D721Med (cell line): ENCODE data around the gene KCTD7.
"Not testable (repeated sequence)": the region's sequence is repeated elsewhere in the genome, so short reads cannot be mapped to it uniquely, and the experiment has no call there.

Experiments used
- DNase-seq: peaks from one replicate; pipeline ENCODE4 v3.0.0; 2011; ENCODE audit warnings: low spot score; ENCODE audit not compliant: insufficient read length
- FAIRE-seq: peaks from 2 replicates; lab custom pipeline; 2011; peaks lifted over from hg19 to GRCh38; lab: Jason Lieb, UNC
- TF ChIP-seq, protein P1 (sequence below): IDR thresholded peaks from 2 replicates; pipeline ENCODE4 v1.5.1; 2012; ENCODE audit warnings: mild to moderate bottlenecking, control low read depth; ENCODE audit not compliant: insufficient read depth; ENCODE audit errors: missing control alignments

The KCTD7 gene

GRCh38 chr7:66628361-66629221 is at the start of gene KCTD7:
TSS of gene KCTD7 (plus strand) at chr7:66628881. CDS start at chr7:66629065, 184 bp downstream.
- TF ChIP-seq, protein P1, sequence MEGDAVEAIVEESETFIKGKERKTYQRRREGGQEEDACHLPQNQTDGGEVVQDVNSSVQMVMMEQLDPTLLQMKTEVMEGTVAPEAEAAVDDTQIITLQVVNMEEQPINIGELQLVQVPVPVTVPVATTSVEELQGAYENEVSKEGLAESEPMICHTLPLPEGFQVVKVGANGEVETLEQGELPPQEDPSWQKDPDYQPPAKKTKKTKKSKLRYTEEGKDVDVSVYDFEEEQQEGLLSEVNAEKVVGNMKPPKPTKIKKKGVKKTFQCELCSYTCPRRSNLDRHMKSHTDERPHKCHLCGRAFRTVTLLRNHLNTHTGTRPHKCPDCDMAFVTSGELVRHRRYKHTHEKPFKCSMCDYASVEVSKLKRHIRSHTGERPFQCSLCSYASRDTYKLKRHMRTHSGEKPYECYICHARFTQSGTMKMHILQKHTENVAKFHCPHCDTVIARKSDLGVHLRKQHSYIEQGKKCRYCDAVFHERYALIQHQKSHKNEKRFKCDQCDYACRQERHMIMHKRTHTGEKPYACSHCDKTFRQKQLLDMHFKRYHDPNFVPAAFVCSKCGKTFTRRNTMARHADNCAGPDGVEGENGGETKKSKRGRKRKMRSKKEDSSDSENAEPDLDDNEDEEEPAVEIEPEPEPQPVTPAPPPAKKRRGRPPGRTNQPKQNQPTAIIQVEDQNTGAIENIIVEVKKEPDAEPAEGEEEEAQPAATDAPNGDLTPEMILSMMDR: no peak
- FAIRE-seq: no peak
- DNase-seq: peak; percentile 91

DNA sequence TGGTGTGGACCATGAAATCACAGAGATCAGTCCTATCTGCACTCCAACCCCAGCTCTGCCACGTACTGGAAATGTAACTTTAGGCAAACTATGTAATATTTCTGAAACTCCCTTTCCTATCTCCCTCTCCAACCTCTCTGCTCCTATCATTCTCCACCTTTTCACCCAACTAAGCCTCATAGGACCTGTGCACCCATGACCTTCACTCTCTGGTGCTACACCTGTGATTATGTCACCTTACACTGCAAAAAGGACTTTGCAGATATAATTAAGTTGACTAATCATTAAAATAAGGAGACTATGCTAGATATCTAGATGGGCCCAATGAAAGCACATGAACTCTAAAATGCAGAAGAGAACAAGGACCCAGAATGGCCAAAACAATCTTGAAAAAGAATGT is 48.3 kb upstream of the KCTD7 start:
- DNase-seq, FAIRE-seq: not testable (repeated sequence)

GRCh38 chr7:66582816-66583489 is 45.7 kb upstream of the KCTD7 start:
- DNase-seq, FAIRE-seq: not testable (repeated sequence)

DNA sequence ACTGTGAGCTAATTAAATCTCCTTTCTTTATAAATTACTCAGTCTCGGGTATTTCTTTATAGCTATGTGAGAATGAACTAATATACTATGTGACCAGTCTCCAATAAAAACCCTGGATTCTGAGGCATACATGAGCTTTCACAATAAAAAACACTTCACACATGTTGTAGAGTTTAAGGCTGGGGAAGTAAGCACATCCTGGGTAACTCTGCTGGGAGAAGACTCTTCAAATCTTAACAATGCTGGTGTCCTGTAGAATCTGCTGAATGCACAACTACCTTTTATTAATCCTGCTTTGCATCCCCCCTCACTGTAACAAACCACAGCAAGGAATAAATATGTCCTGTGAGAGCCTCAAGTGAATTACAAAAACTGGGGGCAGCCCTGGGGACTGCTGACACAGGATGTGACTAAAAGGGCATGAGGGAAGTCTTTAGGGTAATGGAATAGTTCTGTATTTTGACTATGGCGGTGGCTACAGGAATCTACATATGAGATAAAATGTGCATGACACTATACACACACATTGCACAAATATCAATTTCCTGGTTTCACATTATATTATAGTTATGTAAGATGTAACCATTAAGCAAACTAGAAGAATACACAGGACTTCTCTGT is 45.1 kb upstream of the KCTD7 start:
- FAIRE-seq (no peak), DNase-seq (no peak)
- TF ChIP-seq, protein P1: no peak

GRCh38 chr7:66586181-66586580 is 42.5 kb upstream of the KCTD7 start:
- no peak for DNase-seq
- FAIRE-seq: no peak
- TF ChIP-seq, protein P1: no peak

GRCh38 chr7:66588226-66588625 is 40.5 kb upstream of the KCTD7 start:
- FAIRE-seq, DNase-seq: not testable (repeated sequence)

- DNase-seq, FAIRE-seq: not testable (repeated sequence)
These were observed 39.7 kb upstream of the KCTD7 start for GRCh38 chr7:66588856-66589570.

DNA sequence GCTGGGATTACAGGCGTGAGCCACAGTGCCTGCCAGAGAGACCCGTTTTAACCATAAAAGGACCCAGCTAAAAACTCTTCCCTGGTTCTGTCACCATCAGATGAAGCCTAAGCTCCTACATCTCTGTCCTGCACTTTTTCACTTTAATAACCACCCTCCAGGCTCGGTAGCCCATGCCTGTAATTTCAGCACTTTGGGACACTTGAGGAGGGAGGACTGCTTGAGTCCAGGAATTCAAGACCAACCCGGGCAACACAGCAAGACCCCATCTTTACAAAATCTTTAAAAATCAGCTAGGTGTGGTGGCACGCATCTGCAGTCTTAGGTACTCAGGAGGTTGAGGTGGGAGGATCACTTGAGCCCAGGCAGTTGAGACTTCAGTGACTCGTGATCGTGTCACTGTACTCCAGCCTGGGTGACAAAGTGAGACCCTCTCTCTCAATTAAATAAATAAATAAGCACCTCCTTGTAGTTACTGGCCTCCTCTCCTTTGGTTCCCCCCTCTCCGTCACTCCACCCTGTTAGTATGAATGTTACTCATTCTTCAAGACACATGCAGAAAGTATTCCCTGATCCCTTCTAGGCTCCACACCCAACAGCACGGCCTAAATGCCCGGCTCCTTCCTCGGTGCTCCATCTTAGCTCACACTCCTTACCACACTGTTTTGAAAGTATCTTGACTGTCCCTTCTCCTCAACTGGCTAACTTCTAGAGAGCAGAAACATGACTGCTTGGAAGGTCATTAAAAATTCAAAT is 38.2 kb upstream of the KCTD7 start:
- DNase-seq, FAIRE-seq: not testable (repeated sequence)

DNA sequence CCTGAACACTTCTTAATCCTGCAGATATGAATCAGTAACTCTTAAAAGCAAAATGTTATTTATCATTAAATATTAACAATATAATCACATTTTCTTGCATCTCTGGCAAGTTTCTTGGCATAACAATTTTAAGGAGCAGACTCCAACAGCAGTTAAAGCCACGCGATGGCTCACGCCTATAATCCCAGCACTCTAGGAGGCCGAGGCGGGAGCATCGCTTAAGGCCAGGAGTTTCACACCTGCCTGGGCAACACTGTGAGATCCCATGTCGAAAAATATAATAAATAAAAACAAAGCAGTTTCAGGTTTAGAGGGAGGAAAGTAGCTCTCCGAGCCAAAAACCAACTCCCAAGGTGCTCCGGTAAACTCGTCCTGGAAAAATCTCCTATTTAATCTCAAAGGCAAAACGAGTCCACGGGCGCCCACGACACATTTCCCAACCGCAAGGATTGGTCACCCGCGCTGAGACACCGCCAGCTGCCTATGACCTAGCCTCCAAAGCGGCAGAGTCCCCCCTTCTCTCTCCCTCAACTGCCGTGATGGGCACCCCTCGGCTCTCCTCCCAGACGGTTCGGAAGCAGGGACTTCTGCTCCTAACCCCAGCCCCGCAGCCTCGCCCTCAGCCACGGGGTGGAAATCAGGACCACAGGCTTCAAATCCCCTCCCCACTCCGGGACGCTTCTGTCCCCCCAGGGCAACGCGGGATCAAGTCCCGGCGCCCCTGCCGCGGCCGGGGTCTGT is 37.5 kb upstream of the KCTD7 start:
- not testable (repeated sequence) for DNase-seq, FAIRE-seq
